Suprapubic skin (tissue), 4 donors: Measurements from ENCODE around the gene RERE.

Experiments
- EP300 ChIP-seq: sonication (generic); formaldehyde crosslinking; IDR thresholded peaks from one replicate; pipeline ENCODE4 v1.6.1; 2017; ENCODE audit warnings: antibody characterized with exemption
- POLR2A ChIP-seq, 2 donors: fragments of 450-650 bp; IDR thresholded peaks; one replicate each; pipeline ENCODE4 v1.6.1; 2017; ENCODE audit warnings: antibody characterized with exemption in 2 of 2, mild to moderate bottlenecking in 2 of 2, moderate library complexity in 2 of 2
- POLR2AphosphoS5 ChIP-seq, 3 donors: sonication (generic); formaldehyde crosslinking; IDR thresholded peaks; one replicate each; pipeline ENCODE4 v1.6.1; 2017; ENCODE audit warnings: antibody characterized with exemption in 3 of 3
- TF ChIP-seq, protein P1 (sequence below), 2 donors: fragments of 200-600 bp in 1 of 2; fragments of 450-650 bp in 1 of 2; sonication (generic) in 1 of 2; IDR thresholded peaks; one replicate each; pipeline ENCODE4 v1.5.1; 2016 to 2019; ENCODE audit warnings: antibody characterized with exemption in 2 of 2, mild to moderate bottlenecking in 1 of 2, moderate library complexity in 1 of 2

DNA sequence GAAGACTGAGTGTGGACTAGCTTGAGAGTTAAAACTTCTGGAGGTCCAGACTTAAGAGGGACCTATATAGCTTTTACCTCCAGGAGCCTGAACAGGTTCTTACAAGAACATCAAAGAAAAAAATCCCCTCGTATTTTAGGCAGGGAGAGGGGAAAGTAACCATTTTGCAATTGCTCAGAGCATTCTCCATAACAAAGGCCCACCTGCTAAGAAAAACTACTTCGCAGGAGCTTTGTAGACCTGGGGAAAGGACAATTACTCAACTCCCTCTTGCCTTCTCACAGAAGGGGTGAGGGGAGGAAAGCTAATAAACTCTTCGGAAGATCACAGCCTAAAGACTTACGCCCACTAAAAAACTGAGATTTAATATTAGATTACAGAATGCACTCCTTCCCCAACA lies 86.3 kb downstream of the RERE start:
- TF ChIP-seq, protein P1, sequence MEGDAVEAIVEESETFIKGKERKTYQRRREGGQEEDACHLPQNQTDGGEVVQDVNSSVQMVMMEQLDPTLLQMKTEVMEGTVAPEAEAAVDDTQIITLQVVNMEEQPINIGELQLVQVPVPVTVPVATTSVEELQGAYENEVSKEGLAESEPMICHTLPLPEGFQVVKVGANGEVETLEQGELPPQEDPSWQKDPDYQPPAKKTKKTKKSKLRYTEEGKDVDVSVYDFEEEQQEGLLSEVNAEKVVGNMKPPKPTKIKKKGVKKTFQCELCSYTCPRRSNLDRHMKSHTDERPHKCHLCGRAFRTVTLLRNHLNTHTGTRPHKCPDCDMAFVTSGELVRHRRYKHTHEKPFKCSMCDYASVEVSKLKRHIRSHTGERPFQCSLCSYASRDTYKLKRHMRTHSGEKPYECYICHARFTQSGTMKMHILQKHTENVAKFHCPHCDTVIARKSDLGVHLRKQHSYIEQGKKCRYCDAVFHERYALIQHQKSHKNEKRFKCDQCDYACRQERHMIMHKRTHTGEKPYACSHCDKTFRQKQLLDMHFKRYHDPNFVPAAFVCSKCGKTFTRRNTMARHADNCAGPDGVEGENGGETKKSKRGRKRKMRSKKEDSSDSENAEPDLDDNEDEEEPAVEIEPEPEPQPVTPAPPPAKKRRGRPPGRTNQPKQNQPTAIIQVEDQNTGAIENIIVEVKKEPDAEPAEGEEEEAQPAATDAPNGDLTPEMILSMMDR (IDR thresholded peaks at IDR 0.05): no peak
- no peak for TF ChIP-seq POLR2A (IDR thresholded peaks at IDR 0.05)
- no peak for TF ChIP-seq EP300
- TF ChIP-seq POLR2AphosphoS5 (IDR thresholded peaks at IDR 0.05): no peak
